Measurements from ENCODE around the gene GJC2. TPM values are rescaled to one million over a fixed set of nuclear protein-coding genes. Genes with fewer than 3 reads are reported as not detected.

Gene GJC2
- polyA plus RNA-seq, 3 donors, result 0.15 TPM; not detected in 2

- H4K20me1 ChIP-seq (ENCODE audit: insufficient read depth, low read length), result no peaks in the 10 kb centered on the region
- no peaks in the 10 kb centered on the region for H3K27me3 ChIP-seq (ENCODE audit: control insufficient read depth in 2 of 2, insufficient read depth in 2 of 2, low read length in 2 of 2)
- intact Hi-C loops (cut with micrococcal nuclease), result no loop called here
- H3K36me3 ChIP-seq (replicated peaks in 1 of 2; ENCODE audit: control insufficient read depth in 1 of 2, insufficient read depth in 2 of 2, low read length in 2 of 2), result peaks cover 0 to 10% of the 10 kb centered on the region in 2 donors
- no peaks in the 10 kb centered on the region for H3K27me3 Mint-ChIP-seq (ENCODE audit: low read depth in 3 of 3)
- no peaks in the 10 kb centered on the region for H3K9me3 Mint-ChIP-seq
- H3K36me3 Mint-ChIP-seq, result peaks cover 0 to 8% of the 10 kb centered on the region in 2 donors
- peaks cover 3% of the 10 kb centered on the region for H3K79me2 ChIP-seq (ENCODE audit: insufficient read depth, low read length)
- H3K4me3 Mint-ChIP-seq, result no peak overlapping the region
- TF ChIP-seq, protein P1, sequence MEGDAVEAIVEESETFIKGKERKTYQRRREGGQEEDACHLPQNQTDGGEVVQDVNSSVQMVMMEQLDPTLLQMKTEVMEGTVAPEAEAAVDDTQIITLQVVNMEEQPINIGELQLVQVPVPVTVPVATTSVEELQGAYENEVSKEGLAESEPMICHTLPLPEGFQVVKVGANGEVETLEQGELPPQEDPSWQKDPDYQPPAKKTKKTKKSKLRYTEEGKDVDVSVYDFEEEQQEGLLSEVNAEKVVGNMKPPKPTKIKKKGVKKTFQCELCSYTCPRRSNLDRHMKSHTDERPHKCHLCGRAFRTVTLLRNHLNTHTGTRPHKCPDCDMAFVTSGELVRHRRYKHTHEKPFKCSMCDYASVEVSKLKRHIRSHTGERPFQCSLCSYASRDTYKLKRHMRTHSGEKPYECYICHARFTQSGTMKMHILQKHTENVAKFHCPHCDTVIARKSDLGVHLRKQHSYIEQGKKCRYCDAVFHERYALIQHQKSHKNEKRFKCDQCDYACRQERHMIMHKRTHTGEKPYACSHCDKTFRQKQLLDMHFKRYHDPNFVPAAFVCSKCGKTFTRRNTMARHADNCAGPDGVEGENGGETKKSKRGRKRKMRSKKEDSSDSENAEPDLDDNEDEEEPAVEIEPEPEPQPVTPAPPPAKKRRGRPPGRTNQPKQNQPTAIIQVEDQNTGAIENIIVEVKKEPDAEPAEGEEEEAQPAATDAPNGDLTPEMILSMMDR (IDR thresholded peaks at IDR 0.05), result no peak
- H3K27ac Mint-ChIP-seq, result peak overlapping the region; percentile 55 to 83 (median 65)
- DNase-seq, result no peak
- peaks cover 22% of the 10 kb centered on the region for H3K4me1 Mint-ChIP-seq
- peaks cover 0 to 7% of the 10 kb centered on the region in 2 donors for H3K9me3 ChIP-seq (replicated peaks in 1 of 2; ENCODE audit: control insufficient read depth in 1 of 2, insufficient read depth in 1 of 2, low read length in 2 of 2)
- WGBS (ENCODE audit: insufficient coverage), result 79% methylated on average over 7 of the region's 12 CpGs
- H3K4me3 ChIP-seq (replicated peaks in 1 of 3; ENCODE audit: low read depth in 2 of 3, low read length in 3 of 3), result no peak overlapping the region
- H3K4me1 ChIP-seq (ENCODE audit: control insufficient read depth in 1 of 2, insufficient read depth in 2 of 2, low read length in 2 of 2), result peaks cover 19 to 20% of the 10 kb centered on the region in 2 donors
- H3K27ac ChIP-seq (ENCODE audit: low read depth in 1 of 2, low read length in 2 of 2), result peak overlapping the region; percentile 33 to 55
- H3K4me2 ChIP-seq (replicated peaks; ENCODE audit: extremely low read depth, low read length, poor library complexity, severe bottlenecking), result no peak overlapping the region
- H3K9ac ChIP-seq (ENCODE audit: insufficient read depth, low read length, poor library complexity, severe bottlenecking), result no peak overlapping the region
- no peak overlapping the region for H2AFZ ChIP-seq (ENCODE audit: insufficient read depth, low read depth, low read length, poor library complexity, severe bottlenecking)
Measured at GRCh38 chr1:228177721-228178710, 28.3 kb downstream of the GJC2 start.

DNA sequence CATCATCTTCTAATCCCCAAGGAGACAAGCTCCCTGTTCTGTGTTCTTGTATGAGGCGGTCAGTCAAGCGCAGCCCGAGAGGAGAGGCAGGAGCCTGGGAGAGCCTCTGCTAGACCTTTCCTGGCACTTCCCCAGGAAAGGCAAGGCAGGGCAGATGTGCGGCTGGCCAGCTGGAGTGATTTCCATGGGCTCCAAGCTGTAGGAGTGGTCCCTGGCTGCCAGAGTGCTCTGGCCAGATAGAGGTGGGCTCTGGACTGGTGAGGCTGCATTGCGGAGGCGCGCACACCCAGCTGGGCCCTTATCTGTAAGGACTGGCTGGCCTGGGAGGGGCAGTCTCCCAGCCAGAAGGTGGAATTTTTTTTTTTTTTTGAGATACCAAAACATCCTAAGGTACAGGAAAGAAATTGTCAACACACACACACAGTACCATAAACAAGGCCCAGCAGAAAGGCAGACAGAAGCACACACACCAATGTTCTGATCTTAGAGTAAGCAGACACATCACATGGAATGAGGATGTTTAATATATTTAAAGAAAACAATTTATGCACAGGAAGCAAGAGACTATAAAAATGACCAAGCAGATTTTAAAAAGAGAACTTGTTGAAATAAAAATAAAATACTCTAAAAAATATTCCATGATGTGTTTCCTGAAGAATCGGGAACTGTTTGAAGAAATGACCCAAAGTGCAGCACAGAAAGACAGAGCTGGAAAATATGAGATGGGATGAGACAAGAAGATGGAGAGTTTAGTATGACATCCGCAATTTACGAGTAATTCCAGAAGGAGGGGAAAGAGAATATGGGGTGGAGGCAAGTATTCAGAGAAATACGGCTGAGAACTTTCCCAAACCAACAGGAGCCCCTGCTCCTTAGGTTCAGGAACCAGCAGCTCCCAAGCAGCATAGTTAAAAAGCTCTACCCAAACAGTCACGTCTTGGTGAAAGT, 29.3 kb downstream of the GJC2 start:
- intact Hi-C loops (cut with micrococcal nuclease), result no loop called here
- no peaks in the 10 kb centered on the region for H3K79me2 ChIP-seq (ENCODE audit: insufficient read depth, low read length)
- 73% methylated on average over 7 of the region's 12 CpGs for WGBS (ENCODE audit: insufficient coverage)
- H3K27ac ChIP-seq (ENCODE audit: low read depth in 1 of 2, low read length in 2 of 2), result peak overlapping the region; percentile 33 to 55
- Mint-ChIP-seq H3K4me1 (peaks cover 22% of the 10 kb centered on the region), H3K27ac (peak overlapping the region; percentile 55 to 88 (median 72)), H3K36me3 (peaks cover 0 to 8% of the 10 kb centered on the region in 2 donors), H3K9me3 (no peaks in the 10 kb centered on the region), H3K27me3 (ENCODE audit: low read depth in 3 of 3) (no peaks in the 10 kb centered on the region), H3K4me3 (peak overlapping the region in 1 of 2 donors; percentile 33)
- H3K4me1 ChIP-seq (ENCODE audit: control insufficient read depth in 1 of 2, insufficient read depth in 2 of 2, low read length in 2 of 2), result peaks cover 19 to 20% of the 10 kb centered on the region in 2 donors
- TF ChIP-seq, protein P1 (IDR thresholded peaks at IDR 0.05), result no peak
- H3K9ac ChIP-seq (ENCODE audit: insufficient read depth, low read length, poor library complexity, severe bottlenecking), result no peak overlapping the region
- peak overlapping the region in 1 of 3 experiments; percentile 2 for H3K4me3 ChIP-seq (replicated peaks in 1 of 3; ENCODE audit: low read depth in 2 of 3, low read length in 3 of 3)
- no peak for DNase-seq
- H3K9me3 ChIP-seq (replicated peaks in 1 of 2; ENCODE audit: control insufficient read depth in 1 of 2, insufficient read depth in 1 of 2, low read length in 2 of 2), result peaks cover 0 to 3% of the 10 kb centered on the region in 2 donors
- H3K27me3 ChIP-seq (ENCODE audit: control insufficient read depth in 2 of 2, insufficient read depth in 2 of 2, low read length in 2 of 2), result no peaks in the 10 kb centered on the region
- peak overlapping the region; percentile 45 for H3K4me2 ChIP-seq (replicated peaks; ENCODE audit: extremely low read depth, low read length, poor library complexity, severe bottlenecking)
- H4K20me1 ChIP-seq (ENCODE audit: insufficient read depth, low read length), result no peaks in the 10 kb centered on the region
- peaks cover 0 to 10% of the 10 kb centered on the region in 2 donors for H3K36me3 ChIP-seq (replicated peaks in 1 of 2; ENCODE audit: control insufficient read depth in 1 of 2, insufficient read depth in 2 of 2, low read length in 2 of 2)
- peak overlapping the region; percentile 35 for H2AFZ ChIP-seq (ENCODE audit: insufficient read depth, low read depth, low read length, poor library complexity, severe bottlenecking)

Measured in CD14-positive monocyte (primary cell).